ENCODE results near the gene FYB2.

FYB2 gene, protein sequence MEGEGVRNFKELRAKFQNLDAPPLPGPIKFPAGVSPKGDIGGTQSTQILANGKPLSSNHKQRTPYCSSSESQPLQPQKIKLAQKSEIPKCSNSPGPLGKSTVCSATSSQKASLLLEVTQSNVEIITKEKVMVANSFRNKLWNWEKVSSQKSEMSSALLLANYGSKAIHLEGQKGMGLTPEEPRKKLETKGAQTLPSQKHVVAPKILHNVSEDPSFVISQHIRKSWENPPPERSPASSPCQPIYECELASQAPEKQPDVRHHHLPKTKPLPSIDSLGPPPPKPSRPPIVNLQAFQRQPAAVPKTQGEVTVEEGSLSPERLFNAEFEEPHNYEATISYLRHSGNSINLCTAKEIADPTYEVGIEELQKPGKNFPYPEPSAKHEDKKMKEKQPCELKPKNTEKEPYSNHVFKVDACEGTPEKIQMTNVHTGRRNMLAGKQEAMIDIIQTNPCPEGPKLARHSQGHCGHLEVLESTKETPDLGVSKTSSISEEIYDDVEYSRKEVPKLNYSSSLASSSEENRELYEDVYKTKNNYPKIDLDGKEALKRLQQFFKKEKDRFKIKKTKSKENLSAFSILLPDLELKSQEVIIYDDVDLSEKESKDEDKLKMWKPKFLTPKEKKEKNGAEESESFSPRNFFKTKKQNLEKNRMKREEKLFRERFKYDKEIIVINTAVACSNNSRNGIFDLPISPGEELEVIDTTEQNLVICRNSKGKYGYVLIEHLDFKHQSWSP

GRCh38 chr1:56819387-56819899, at the start of gene FYB2:
TSS of gene FYB2 (minus strand) at chr1:56819404. CDS start at chr1:56819290, 114 bp downstream.
- no peak for DNase-seq (ENCODE audit: low read depth)

DNA sequence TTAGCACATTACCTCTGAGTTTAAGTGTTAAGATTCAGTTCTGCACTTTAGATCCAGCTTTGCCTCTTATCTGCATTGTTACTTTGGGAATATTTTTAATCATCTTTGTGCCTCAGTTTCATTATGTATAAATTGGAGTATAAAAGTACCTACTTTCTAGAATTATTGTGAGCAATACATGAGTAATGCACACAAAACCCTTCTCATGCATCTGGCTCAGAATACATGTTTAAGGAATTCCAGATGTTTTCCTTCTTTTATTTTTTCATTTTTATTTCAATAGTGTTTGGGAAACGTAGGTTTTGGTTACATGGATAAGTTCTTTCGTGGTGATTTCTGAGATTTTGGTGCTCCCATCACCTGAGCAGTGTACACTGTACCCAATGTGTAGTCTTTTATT, 49.6 kb upstream of the FYB2 start:
- no peak for DNase-seq (ENCODE audit: low read depth)

GRCh38 chr1:56867491-56867890, 48.3 kb upstream of the FYB2 start:
- no peak for DNase-seq (ENCODE audit: low read depth)

- DNase-seq (ENCODE audit: low read depth): no peak
Measured at GRCh38 chr1:56866656-56867055, 47.5 kb upstream of the FYB2 start.

- no peak for DNase-seq (ENCODE audit: low read depth)
Measured at GRCh38 chr1:56864430-56864829, 45.2 kb upstream of the FYB2 start.

DNA sequence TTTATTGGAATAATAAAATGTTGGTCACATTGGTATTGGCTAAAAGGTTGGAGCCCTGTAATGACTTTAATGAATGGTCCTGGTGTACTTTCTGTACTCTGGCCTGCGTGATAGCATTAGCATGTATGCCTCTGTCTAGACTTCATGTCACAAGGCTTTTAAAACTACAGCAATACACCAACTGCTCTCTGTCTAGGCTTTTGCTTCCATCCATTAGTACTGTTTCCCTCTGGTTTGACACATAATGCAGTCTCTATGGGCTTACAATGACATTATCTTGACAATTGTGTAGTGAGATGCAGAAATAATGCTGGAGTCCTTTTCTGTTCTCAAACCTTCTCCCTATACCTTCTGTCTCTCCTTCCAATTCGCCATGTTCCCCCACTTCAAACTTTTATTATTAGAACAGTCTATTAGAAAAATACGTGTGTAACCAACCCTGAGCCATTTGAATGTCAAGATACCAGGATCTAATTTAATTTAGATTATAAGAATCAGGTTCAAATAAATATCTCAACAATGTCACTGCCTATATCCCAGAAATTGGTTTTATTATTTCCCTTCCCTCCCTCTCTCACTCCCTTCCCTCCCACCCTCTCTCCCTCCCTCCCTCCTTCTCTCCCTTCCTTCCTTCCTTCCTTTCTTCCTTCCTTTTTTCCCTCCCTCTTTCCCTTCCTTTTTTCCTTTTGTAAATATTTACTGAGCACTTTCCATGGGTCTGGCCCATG, 44.2 kb upstream of the FYB2 start:
- no peak for DNase-seq (ENCODE audit: low read depth)

DNA sequence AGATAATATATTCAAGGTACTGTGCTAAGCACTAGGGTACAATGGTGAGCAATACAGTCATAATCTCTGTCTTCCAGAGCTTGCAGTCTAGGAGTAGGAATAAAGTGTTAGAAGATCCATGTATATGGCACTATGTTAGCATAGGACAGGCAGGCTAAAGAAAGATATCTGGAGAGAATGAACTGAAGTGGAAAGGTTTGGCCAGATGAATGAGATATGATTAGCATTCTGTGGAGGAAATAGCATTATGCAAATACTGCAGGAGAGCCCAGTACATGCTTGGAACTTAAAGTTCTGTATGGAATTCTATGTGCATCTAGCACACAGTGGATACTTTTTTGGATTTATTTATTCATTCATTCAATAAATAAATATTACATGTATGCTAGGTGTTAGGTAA, 40.1 kb upstream of the FYB2 start:
- DNase-seq (ENCODE audit: low read depth): no peak

DNA sequence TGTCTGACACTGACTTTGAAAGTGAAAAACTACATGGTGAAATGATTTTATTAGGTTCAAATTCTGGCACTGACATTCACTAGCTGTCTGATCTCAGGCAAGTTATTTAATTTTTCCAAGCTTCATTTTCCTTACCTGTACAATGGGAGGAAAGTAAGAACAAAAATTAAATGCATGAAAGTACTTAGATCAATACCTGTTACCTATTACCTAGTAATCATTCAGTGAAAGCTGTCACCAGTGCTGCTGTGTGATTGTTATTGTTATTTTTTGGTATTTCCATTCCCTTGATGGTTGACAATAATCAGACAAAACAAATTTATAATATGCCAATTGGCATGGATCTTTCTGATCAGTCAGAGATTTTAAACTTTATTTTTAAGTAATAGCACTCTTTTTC, 37.0 kb upstream of the FYB2 start:
- DNase-seq (ENCODE audit: low read depth): no peak

DNA sequence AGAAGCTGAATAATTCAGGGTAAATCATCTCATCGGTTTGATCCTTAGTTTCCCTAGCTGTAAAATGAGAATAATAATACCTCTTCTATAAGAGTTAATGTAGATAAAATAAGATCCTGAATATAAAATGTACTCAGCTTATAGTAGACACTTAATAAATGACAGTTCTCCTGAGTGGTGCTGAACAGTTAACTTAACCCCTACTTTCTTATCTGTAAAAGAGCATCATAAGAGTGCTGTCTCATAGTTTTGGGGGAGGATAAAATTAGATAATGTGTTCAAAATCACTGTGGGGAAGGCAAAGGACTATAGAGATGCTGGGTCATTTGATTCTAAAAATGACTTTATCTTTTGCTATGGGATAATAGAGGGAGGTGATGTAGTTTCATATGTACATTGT, 36.0 kb upstream of the FYB2 start:
- no peak for DNase-seq (ENCODE audit: low read depth)

DNA sequence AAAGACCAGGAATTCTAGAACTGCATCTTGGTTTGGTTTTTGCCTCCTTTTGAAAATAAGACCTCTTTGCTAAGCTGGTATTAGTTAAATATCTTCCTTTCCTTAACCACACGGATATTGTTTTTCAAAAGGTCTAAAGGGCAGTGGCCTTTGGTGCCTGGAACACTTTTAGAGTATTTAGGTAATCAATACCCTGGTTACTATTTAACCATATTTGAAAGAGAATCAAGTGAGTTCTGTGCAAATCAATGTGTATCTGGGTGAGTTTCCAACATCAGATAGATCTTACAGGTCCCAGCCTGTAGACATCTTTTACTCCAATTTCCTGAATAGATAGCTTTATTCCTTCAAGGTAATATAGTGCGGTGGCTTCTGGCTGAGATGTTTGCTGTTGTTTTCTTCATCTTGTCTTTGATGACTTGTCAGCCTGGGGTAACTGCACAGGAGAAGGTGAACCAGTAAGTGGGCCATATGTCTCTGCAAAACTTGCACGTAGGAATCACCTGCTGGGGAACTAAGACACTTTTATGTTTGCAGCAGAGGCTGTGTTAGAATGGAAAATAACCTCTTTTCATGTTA, 35.4 kb upstream of the FYB2 start, which contains the start of gene C8A:
Gene C8A (plus strand): TSS at position 277 of the 579 bp plus-strand sequence. CDS start 105 bp downstream, at position 382.
- no peak for DNase-seq (ENCODE audit: low read depth)

GRCh38 chr1:56852476-56852875, 33.3 kb upstream of the FYB2 start:
- DNase-seq (ENCODE audit: low read depth): no peak

GRCh38 chr1:56850922-56851321, 31.7 kb upstream of the FYB2 start:
- no peak for DNase-seq (ENCODE audit: low read depth)

DNA sequence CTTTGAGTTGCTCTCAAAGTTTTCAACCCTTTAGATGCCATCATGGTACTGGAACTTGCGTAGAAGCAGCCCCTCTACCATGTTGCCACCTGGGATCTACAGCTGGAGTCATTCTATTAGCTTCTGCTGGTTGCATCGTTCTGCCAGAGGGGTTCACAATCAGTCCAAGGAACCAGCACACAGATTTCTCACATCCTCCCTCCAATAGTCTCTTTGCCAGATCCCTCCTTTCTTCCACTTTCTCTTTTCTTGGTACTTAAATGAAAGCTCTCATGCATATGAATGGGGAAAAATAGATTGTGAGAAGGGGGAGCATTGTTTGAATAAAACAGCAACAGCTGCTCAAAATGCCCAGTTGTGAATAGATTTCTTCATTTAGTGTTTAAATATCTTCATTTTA, 31.2 kb upstream of the FYB2 start:
- no peak for DNase-seq (ENCODE audit: low read depth)

DNA sequence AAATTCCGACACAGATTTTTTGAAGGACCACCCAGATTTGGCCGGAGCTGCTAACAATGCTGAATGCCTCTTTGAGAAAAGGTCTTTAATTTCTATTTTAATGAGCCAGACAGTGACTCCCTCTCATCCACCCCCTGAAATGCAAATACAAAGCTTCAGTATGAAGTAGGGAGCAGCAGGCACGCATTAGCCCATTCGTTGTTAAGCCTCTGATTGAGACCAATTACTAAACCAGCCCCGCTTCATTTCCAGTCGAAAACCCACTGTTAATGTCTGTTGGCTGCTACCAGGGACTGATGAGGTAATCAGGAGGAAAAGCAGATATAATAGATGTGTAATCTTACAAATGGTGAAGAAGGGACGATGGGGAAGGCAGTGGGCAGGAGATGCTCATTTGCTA, 30.5 kb upstream of the FYB2 start:
- no peak for DNase-seq (ENCODE audit: low read depth)

DNA sequence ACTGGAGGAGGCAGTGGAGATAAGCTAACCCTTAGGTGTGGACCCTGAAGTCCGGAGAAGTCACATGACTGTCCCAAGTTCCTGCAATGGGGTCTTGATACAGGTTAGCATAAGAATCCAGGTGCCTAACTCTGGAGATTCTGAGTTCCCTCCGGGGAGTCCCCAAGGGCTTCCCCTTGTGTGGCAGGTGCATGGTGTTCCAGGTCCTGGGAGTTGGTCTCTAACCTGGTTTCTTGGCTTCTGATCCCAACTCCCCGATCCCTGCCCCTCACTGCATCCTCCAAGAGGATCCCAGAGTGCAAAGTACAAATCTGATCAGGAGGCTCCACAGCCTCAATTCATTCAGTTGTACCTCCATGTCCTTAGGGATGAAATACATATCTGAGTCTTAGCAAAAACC, 26.1 kb upstream of the FYB2 start:
- no peak for DNase-seq (ENCODE audit: low read depth)

DNA sequence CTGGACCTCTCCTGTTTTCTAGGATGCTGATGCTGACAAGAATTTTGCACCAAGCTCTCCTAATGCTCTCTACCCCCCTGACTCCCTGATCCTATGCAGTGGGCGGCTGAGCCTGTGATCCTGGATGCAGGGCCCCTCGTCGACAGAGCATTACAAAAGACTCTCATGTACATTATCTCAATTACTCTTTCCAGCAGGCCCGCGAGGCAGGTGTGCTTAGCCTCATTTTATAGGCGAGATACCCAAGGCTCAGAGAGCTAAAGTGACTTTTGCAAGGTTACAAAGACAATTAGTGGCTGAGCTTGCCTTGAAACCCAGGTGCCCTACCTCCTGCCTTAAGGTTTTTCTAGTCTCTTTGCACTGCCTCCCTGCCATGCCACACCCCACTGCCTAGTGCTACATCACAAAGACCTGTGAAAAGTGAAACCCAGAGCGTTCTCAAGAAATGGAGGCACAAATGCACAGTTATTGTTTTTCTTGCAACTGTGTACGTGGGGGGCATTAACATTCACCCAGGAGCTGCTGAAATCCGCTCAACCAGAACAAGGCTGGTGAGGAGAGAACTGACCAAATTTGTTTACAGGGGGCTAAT, 25.4 kb upstream of the FYB2 start:
- DNase-seq (ENCODE audit: low read depth): no peak

GRCh38 chr1:56843544-56843943, 24.3 kb upstream of the FYB2 start:
- no peak for DNase-seq (ENCODE audit: low read depth)

- DNase-seq (ENCODE audit: low read depth): no peak
Measured at GRCh38 chr1:56838759-56839158, 19.6 kb upstream of the FYB2 start.

GRCh38 chr1:56837244-56837939, 18.2 kb upstream of the FYB2 start:
- no peak for DNase-seq (ENCODE audit: low read depth)

DNA sequence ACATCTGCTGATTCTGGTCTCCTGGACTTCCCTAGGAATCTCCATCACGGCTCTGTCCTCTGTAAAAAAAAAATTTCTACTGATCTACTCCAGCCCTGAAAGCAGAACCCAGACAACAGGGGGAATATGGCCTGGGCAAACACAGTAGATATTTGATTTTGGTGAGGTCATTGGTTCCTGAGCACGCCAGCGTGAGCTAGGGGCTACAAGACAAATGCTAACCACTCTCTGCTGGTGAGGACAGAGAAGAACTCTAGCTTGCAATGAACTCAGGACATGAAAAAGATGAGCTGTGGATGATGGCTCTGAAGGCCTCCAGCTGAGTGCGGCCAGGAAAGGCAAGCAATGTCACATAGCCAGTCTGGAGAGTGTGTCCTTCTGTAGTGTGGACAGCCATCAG, 17.2 kb upstream of the FYB2 start:
- DNase-seq (ENCODE audit: low read depth): no peak

- no peak for DNase-seq (ENCODE audit: low read depth)
Measured at GRCh38 chr1:56835657-56836056, 16.5 kb upstream of the FYB2 start.

Data from activated T-cell treated with anti-CD3 and anti-CD28 coated beads for 1 hour (primary cell).